HCT116 (cell line): Measurements from ENCODE around the gene TALDO1. TPM values are rescaled to one million over a fixed set of nuclear protein-coding genes. Genes with fewer than 3 reads are reported as not detected.

Experiments used
- ATAC-seq: fragments of 200-7000 bp; cut with Tn5 transposase; 2 replicates; pipeline ENCODE4 v1.9.1; 2020; ENCODE audit warnings: mild to moderate bottlenecking, moderate library complexity
- BruUV-seq: library from RNA; stranded (reverse); fragments of 400-500 nt; replicated peaks from 2 replicates; lab custom pipeline; 2021; lab: Mats Ljungman, UMichigan
- CTCF ChIA-PET: fragments of 300-600 bp; sonication (Branson Sonifier 250); formaldehyde crosslinking; loops from one replicate; lab custom pipeline; 2021; ENCODE audit warnings: antibody characterized with exemption; lab: Charles Lee
- POLR2A ChIA-PET: fragments of 300-600, 350-600 bp; sonication (Branson Sonifier 250); formaldehyde crosslinking; loops from one replicate; lab custom pipeline; 2021; ENCODE audit warnings: antibody characterized with exemption; lab: Charles Lee
- RAD21 ChIA-PET, 2 experiments: fragments of 300-600 bp; sonication (Branson Sonifier 250); formaldehyde crosslinking; loops; one replicate each; lab custom pipeline; 2023; ENCODE audit warnings: low total read pairs in 2 of 2; ENCODE audit not compliant: uncharacterized antibody in 2 of 2, unreplicated experiment in 2 of 2, low non-redundant PET in 1 of 2; lab: Charles Lee
- DNase-seq: peaks from one replicate; pipeline ENCODE4 v3.0.0-alpha.2; 2010; ENCODE audit warnings: low read depth, low spot score
- H2AFZ ChIP-seq: fragments of 200-600 bp; shearing (Covaris generic), sonication (generic); 2 replicates; pipeline ENCODE4 v1.6.1; 2017; ENCODE audit warnings: low read depth, mixed run types, mixed read lengths, antibody characterized with exemption, low read length; ENCODE audit not compliant: poor library complexity, severe bottlenecking
- H3K27ac ChIP-seq: 2 replicates; pipeline ENCODE4 v1.5.1; 2012; ENCODE audit warnings: low read depth, low read length
- H3K27me3 ChIP-seq: fragments of 200-600 bp; sonication (generic); 2 replicates; pipeline ENCODE4 v1.6.1; 2016; ENCODE audit warnings: mixed run types, low read length, mixed read lengths; ENCODE audit not compliant: insufficient read depth
- H3K36me3 ChIP-seq, 2 experiments: fragments of 200-500 bp in 1 of 2; fragments of 200-600 bp in 1 of 2; sonication (Bioruptor generic) in 1 of 2; sonication (generic) in 1 of 2; 2 replicates each; pipeline versions ENCODE4 v1.5.1 to v1.6.1; 2014 to 2016; ENCODE audit warnings: low read length in 2 of 2, inconsistent platforms in 1 of 2, mixed read lengths in 1 of 2, mixed run types in 1 of 2; ENCODE audit not compliant: insufficient read depth in 2 of 2, control insufficient read depth in 1 of 2
- H3K4me1 ChIP-seq, 2 experiments: fragments of 200-600 bp in 1 of 2; sonication (generic) in 1 of 2; 2 replicates each; pipeline versions ENCODE4 v1.5.1 to v1.6.1; 2012 to 2017; ENCODE audit warnings: low read length in 2 of 2, inconsistent platforms in 1 of 2, mild to moderate bottlenecking in 1 of 2, mixed read lengths in 1 of 2, mixed run types in 1 of 2, moderate library complexity in 1 of 2; ENCODE audit not compliant: insufficient read depth in 2 of 2, control insufficient read depth in 1 of 2
- H3K4me2 ChIP-seq: fragments of 200-600 bp; sonication (generic); 2 replicates; pipeline ENCODE4 v1.6.1; 2017; ENCODE audit warnings: mixed run types, low read length, mixed read lengths
- H3K4me3 ChIP-seq, 2 experiments: fragments of 200-600 bp in 1 of 2; sonication (generic) in 1 of 2; replicated peaks in 1 of 2; 2 replicates each; pipeline ENCODE4 v1.5.1; 2011 to 2016; ENCODE audit warnings: low read length in 2 of 2, control low read depth in 1 of 2, low read depth in 1 of 2, mild to moderate bottlenecking in 1 of 2, mixed read lengths in 1 of 2, mixed run types in 1 of 2
- H3K79me2 ChIP-seq: fragments of 200-600 bp; sonication (generic); 2 replicates; pipeline ENCODE4 v1.6.1; 2017; ENCODE audit warnings: mild to moderate bottlenecking, mixed run types, low read length, moderate library complexity, mixed read lengths; ENCODE audit not compliant: insufficient read depth
- H3K9ac ChIP-seq: fragments of 200-600 bp; sonication (generic); 2 replicates; pipeline ENCODE4 v1.6.1; 2016; ENCODE audit warnings: low read length, mixed read lengths
- H3K9me2 ChIP-seq: fragments of 200-600 bp; sonication (generic), shearing (Covaris generic); 2 replicates; pipeline ENCODE4 v1.6.1; 2017; ENCODE audit warnings: mixed run types, mild to moderate bottlenecking, moderate library complexity; ENCODE audit not compliant: insufficient read depth
- H3K9me3 ChIP-seq, 2 experiments: fragments of 200-500 bp in 1 of 2; fragments of 200-600 bp in 1 of 2; sonication (Bioruptor generic) in 1 of 2; sonication (generic) in 1 of 2; 2 replicates each; pipeline ENCODE4 v1.6.1; 2014 to 2017; ENCODE audit warnings: low read length in 2 of 2, mixed read lengths in 2 of 2, inconsistent platforms in 1 of 2, low read depth in 1 of 2, mild to moderate bottlenecking in 1 of 2, mixed run types in 1 of 2, moderate library complexity in 1 of 2; ENCODE audit not compliant: control insufficient read depth in 1 of 2, insufficient read depth in 1 of 2
- H4K20me1 ChIP-seq: fragments of 200-600 bp; sonication (generic), shearing (Covaris generic); 2 replicates; pipeline ENCODE4 v1.6.1; 2017; ENCODE audit warnings: mixed run types, mild to moderate bottlenecking, moderate library complexity; ENCODE audit not compliant: insufficient read depth
- CBX3 ChIP-seq: IDR thresholded peaks from 2 replicates; pipeline ENCODE4 v1.6.1; 2012; ENCODE audit warnings: low read depth
- CEBPB ChIP-seq: IDR thresholded peaks from 2 replicates; pipeline ENCODE4 v1.6.1; 2012; ENCODE audit warnings: low read depth
- EGR1 ChIP-seq: IDR thresholded peaks from 2 replicates; pipeline ENCODE4 v1.6.1; 2012; ENCODE audit warnings: low read depth
- ELF1 ChIP-seq: IDR thresholded peaks from 2 replicates; pipeline ENCODE4 v1.6.1; 2012; ENCODE audit warnings: low read depth, borderline replicate concordance
- EZH2 ChIP-seq: fragments of 200-600 bp; sonication (generic); IDR thresholded peaks from 2 replicates; pipeline ENCODE4 v1.6.1; 2017; ENCODE audit warnings: antibody characterized with exemption, mixed run types
- EZH2phosphoT487 ChIP-seq: fragments of 200-600 bp; IDR thresholded peaks from 2 replicates; pipeline ENCODE4 v1.6.1; 2018; ENCODE audit warnings: antibody characterized with exemption, borderline replicate concordance
- FOSL1 ChIP-seq: IDR thresholded peaks from 2 replicates; pipeline ENCODE4 v1.6.1; 2012; ENCODE audit warnings: low read depth
- POLR2A ChIP-seq: IDR thresholded peaks from 2 replicates; pipeline ENCODE4 v1.7.0; 2011; ENCODE audit warnings: borderline replicate concordance; ENCODE audit not compliant: insufficient read depth, insufficient read length; ENCODE audit errors: extremely low read depth
- RAD21 ChIP-seq: IDR thresholded peaks from 2 replicates; pipeline ENCODE4 v1.6.1; 2012; ENCODE audit warnings: low read depth, mild to moderate bottlenecking
- SIN3A ChIP-seq: IDR thresholded peaks from 2 replicates; pipeline ENCODE4 v1.6.1; 2012; ENCODE audit warnings: low read depth
- SRF ChIP-seq: IDR thresholded peaks from 2 replicates; pipeline ENCODE4 v1.6.1; 2012; ENCODE audit warnings: low read depth
- TCF7L2 ChIP-seq: IDR thresholded peaks from 2 replicates; pipeline ENCODE4 v1.7.0; 2011; ENCODE audit warnings: borderline replicate concordance, inconsistent platforms; ENCODE audit not compliant: insufficient read depth, insufficient read length; ENCODE audit errors: extremely low read depth
- ZNF274 ChIP-seq: fragments of 200-500 bp; sonication (Bioruptor generic); IDR thresholded peaks from 2 replicates; pipeline ENCODE4 v1.6.1; 2014; ENCODE audit warnings: mild to moderate bottlenecking, low read depth, low read length, inconsistent platforms
- intact Hi-C: fragments of 100-400 bp; cut with micrococcal nuclease; formaldehyde crosslinking; loops from 2 replicates; pipeline ENCODE4 v1.10.0; 2022
- total RNA-seq: library from RNA; stranded (reverse); gene quantifications from one replicate; pipeline ENCODE4 v1.2.1, GENCODE V29; 2021; ENCODE audit not compliant: unreplicated experiment
- TF ChIP-seq, protein P1 (sequence below): IDR thresholded peaks from 2 replicates; pipeline ENCODE4 v1.6.1; 2012; ENCODE audit warnings: low read depth
- TF ChIP-seq, protein P2 (sequence below), 3 experiments: fragments of 200-600 bp in 1 of 3; sonication (generic) in 1 of 3; IDR thresholded peaks in 2 of 3; conservative IDR thresholded peaks in 1 of 3; 2 replicates each; pipeline ENCODE4 v1.5.1; 2012 to 2017; ENCODE audit warnings: low read depth in 2 of 3, low read length in 2 of 3, antibody characterized with exemption in 1 of 3, borderline replicate concordance in 1 of 3, control low read depth in 1 of 3, mild to moderate bottlenecking in 1 of 3, mixed read lengths in 1 of 3, mixed run types in 1 of 3, moderate library complexity in 1 of 3; ENCODE audit not compliant: insufficient read depth in 1 of 3

Gene TALDO1
- total RNA-seq, 1 experiment from 2014 or later: 242 TPM

DNA sequence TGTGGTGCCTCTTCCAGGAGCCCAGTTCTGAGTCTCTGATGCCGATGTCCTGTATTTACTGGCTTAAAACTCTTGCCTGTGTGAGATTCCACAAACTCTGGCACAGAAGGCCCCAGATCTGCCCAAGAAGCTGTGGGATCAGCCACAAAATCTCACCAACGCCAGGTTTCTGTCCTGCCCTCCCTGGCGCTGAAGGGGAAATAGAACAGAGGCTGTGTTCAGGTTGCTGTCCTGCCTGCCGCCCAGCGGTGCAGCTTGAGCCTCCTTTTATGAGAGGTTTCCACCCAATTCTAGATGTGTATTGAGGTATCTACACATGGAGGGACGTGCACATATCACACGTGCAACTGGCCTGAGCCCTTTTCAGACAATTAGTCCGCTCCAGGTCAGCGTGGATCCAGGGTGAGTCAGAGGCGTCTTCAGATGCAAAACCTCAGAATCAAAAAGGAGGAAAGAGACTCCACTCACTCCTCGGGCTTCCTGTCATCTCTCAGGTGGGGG, 49.4 kb upstream of the TALDO1 start (continued):
- TF ChIP-seq, protein P1, sequence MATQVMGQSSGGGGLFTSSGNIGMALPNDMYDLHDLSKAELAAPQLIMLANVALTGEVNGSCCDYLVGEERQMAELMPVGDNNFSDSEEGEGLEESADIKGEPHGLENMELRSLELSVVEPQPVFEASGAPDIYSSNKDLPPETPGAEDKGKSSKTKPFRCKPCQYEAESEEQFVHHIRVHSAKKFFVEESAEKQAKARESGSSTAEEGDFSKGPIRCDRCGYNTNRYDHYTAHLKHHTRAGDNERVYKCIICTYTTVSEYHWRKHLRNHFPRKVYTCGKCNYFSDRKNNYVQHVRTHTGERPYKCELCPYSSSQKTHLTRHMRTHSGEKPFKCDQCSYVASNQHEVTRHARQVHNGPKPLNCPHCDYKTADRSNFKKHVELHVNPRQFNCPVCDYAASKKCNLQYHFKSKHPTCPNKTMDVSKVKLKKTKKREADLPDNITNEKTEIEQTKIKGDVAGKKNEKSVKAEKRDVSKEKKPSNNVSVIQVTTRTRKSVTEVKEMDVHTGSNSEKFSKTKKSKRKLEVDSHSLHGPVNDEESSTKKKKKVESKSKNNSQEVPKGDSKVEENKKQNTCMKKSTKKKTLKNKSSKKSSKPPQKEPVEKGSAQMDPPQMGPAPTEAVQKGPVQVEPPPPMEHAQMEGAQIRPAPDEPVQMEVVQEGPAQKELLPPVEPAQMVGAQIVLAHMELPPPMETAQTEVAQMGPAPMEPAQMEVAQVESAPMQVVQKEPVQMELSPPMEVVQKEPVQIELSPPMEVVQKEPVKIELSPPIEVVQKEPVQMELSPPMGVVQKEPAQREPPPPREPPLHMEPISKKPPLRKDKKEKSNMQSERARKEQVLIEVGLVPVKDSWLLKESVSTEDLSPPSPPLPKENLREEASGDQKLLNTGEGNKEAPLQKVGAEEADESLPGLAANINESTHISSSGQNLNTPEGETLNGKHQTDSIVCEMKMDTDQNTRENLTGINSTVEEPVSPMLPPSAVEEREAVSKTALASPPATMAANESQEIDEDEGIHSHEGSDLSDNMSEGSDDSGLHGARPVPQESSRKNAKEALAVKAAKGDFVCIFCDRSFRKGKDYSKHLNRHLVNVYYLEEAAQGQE: no peak
- no peak for TF ChIP-seq POLR2A

DNA sequence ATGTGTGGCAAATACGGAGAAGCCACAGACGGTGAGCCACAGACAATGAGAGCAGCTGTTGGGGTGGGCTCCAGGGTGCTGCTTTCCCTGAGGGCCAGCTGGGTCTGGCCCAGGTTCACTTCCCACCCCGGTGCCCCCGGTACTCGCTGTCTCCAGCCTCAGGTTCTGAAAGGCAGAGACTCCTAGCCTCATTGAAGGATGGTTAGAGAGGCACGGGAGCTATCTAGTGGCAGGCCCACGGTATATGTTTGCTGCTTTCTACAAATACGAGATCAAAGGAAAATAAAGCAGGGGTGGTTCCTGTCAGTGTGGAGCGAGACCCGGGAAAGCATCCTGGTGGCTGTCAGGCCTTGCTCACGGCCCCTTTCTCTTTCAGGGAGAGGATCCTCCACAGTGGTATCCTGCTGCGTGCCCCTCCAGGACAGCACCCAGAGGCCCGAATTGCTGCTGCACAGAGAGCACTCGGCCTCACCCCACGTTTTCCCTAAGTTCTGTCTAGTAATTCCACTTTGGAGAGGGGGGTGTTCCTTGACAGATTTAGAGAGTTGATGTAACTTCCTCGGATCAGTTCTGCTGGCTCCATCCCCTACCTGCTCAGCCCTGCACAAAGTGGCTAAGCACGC, 48.7 kb upstream of the TALDO1 start:
- H3K9ac ChIP-seq: no peak overlapping the region
- no peak overlapping the region for H2AFZ ChIP-seq
- ATAC-seq: no peak
- no TSS peak for BruUV-seq
- H3K4me3 ChIP-seq: no peak overlapping the region
- H3K9me2 ChIP-seq: no peaks in the 10 kb centered on the region
- ChIA-PET RAD21 (no interaction called here), POLR2A (no interaction called here), CTCF (no interaction called here)
- no peak overlapping the region for H3K27ac ChIP-seq
- no peaks in the 10 kb centered on the region for H3K27me3 ChIP-seq
- H3K79me2 ChIP-seq: peaks cover 30% of the 10 kb centered on the region
- no peak overlapping the region for H3K4me2 ChIP-seq
- intact Hi-C loops: no loop called here
- H4K20me1 ChIP-seq: no peaks in the 10 kb centered on the region
- H3K9me3 ChIP-seq: no peaks in the 10 kb centered on the region
- no peak for DNase-seq
- no peaks in the 10 kb centered on the region; a peak in 1 of 4 replicates for H3K36me3 ChIP-seq
- peaks cover 15 to 39% of the 10 kb centered on the region in 2 experiments for H3K4me1 ChIP-seq
- TF ChIP-seq ZNF274: no peak
- TF ChIP-seq, protein P1: no peak
- TF ChIP-seq SRF: no peak
- TF ChIP-seq EGR1: no peak
- no peak for TF ChIP-seq CBX3
- TF ChIP-seq CEBPB: no peak
- no peak for TF ChIP-seq SIN3A
- TF ChIP-seq RAD21: no peak
- TF ChIP-seq EZH2: no peak
- TF ChIP-seq POLR2A: no peak
- TF ChIP-seq FOSL1: no peak
- TF ChIP-seq TCF7L2: no peak
- no peak for TF ChIP-seq EZH2phosphoT487
- no peak for TF ChIP-seq ELF1
- TF ChIP-seq, protein P2, sequence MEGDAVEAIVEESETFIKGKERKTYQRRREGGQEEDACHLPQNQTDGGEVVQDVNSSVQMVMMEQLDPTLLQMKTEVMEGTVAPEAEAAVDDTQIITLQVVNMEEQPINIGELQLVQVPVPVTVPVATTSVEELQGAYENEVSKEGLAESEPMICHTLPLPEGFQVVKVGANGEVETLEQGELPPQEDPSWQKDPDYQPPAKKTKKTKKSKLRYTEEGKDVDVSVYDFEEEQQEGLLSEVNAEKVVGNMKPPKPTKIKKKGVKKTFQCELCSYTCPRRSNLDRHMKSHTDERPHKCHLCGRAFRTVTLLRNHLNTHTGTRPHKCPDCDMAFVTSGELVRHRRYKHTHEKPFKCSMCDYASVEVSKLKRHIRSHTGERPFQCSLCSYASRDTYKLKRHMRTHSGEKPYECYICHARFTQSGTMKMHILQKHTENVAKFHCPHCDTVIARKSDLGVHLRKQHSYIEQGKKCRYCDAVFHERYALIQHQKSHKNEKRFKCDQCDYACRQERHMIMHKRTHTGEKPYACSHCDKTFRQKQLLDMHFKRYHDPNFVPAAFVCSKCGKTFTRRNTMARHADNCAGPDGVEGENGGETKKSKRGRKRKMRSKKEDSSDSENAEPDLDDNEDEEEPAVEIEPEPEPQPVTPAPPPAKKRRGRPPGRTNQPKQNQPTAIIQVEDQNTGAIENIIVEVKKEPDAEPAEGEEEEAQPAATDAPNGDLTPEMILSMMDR (IDR thresholded peaks at IDR 0.05 in 2 of 3, conservative IDR thresholded peaks at IDR 0.05 in 1 of 3; ENCODE audit: borderline replicate concordance in 1 of 3, insufficient read depth in 1 of 3, low read depth in 2 of 3, low read length in 2 of 3): no peak
